H1 (cell line): ENCODE results near the gene HS3ST3B1. TPM values are rescaled to one million over a fixed set of nuclear protein-coding genes. Genes with fewer than 3 reads are reported as not detected.

Source experiments
- BACH1 ChIP-seq: IDR thresholded peaks from 2 replicates; pipeline ENCODE4 v1.6.1; 2012; ENCODE audit warnings: low read length, improper control_type of control experiment
- BCL11A ChIP-seq, 2 experiments: IDR thresholded peaks; one replicate each; pipeline ENCODE4 v1.6.1; 2011; ENCODE audit warnings: low read depth in 2 of 2, low read length in 2 of 2, mild to moderate bottlenecking in 2 of 2
- CEBPB ChIP-seq: IDR thresholded peaks from 2 replicates; pipeline ENCODE4 v1.6.1; 2012; ENCODE audit warnings: low read depth, low read length
- CREB1 ChIP-seq: IDR thresholded peaks from 2 replicates; pipeline ENCODE4 v1.6.1; 2012; ENCODE audit warnings: inconsistent platforms
- HDAC2 ChIP-seq, 2 experiments: fragments of 300-600 bp in 1 of 2; sonication (generic) in 1 of 2; IDR thresholded peaks; 2 replicates each; pipeline ENCODE4 v1.6.1; 2011 to 2012; ENCODE audit warnings: low read depth in 2 of 2, low read length in 2 of 2, mild to moderate bottlenecking in 2 of 2, moderate library complexity in 2 of 2, borderline replicate concordance in 1 of 2, inconsistent platforms in 1 of 2
- KDM1A ChIP-seq: fragments of 200-600, 300-600 bp; sonication (generic); IDR thresholded peaks from 2 replicates; pipeline ENCODE4 v1.7.1; 2016; ENCODE audit warnings: mild to moderate bottlenecking, low read length, borderline replicate concordance
- POU5F1 ChIP-seq: IDR thresholded peaks from 2 replicates; pipeline ENCODE4 v1.6.1; 2011; ENCODE audit warnings: low read depth, mild to moderate bottlenecking, low read length, moderate library complexity
- RAD21 ChIP-seq, 2 experiments: IDR thresholded peaks in 1 of 2; conservative IDR thresholded peaks in 1 of 2; 2 replicates each; pipeline ENCODE4 v1.6.1; 2011; ENCODE audit warnings: low read depth in 2 of 2, low read length in 2 of 2, improper control_type of control experiment in 1 of 2, inconsistent platforms in 1 of 2, mild to moderate bottlenecking in 1 of 2, moderate library complexity in 1 of 2
- RBBP5 ChIP-seq: IDR thresholded peaks from 2 replicates; pipeline ENCODE4 v1.7.1; 2012; ENCODE audit warnings: low read depth, mild to moderate bottlenecking, inconsistent platforms, low read length, moderate library complexity, borderline replicate concordance
- RFX5 ChIP-seq: IDR thresholded peaks from 2 replicates; pipeline ENCODE4 v1.6.1; 2011; ENCODE audit warnings: low read depth, low read length, improper control_type of control experiment, borderline replicate concordance
- RNF2 ChIP-seq: fragments of 200-900, 300-1000 bp; sonication (generic); IDR thresholded peaks from 2 replicates; pipeline ENCODE4 v1.7.1; 2016; ENCODE audit warnings: borderline replicate concordance, low read depth, mild to moderate bottlenecking, antibody characterized with exemption, low read length; ENCODE audit not compliant: poor library complexity, severe bottlenecking; ENCODE audit errors: missing control alignments
- SIRT6 ChIP-seq: IDR thresholded peaks from one replicate; pipeline ENCODE4 v1.7.1; 2012; ENCODE audit warnings: low read length, inconsistent platforms
- SP2 ChIP-seq: IDR thresholded peaks from 2 replicates; pipeline ENCODE4 v1.6.1; 2012; ENCODE audit warnings: mild to moderate bottlenecking, low read length, inconsistent platforms
- SRF ChIP-seq: IDR thresholded peaks from 2 replicates; pipeline ENCODE4 v1.6.1; 2011; ENCODE audit warnings: mild to moderate bottlenecking, low read depth, low read length, moderate library complexity
- SUZ12 ChIP-seq: fragments of 200-600 bp; sonication (generic); IDR thresholded peaks from 2 replicates; pipeline ENCODE4 v1.6.1; 2012; ENCODE audit warnings: mild to moderate bottlenecking, inconsistent platforms, low read length, moderate library complexity, mixed read lengths
- TAF7 ChIP-seq: optimal IDR thresholded peaks from 2 replicates; pipeline ENCODE3; 2011; ENCODE audit warnings: low read depth, mild to moderate bottlenecking, inconsistent platforms, low read length, moderate library complexity, borderline replicate concordance
- TBP ChIP-seq: IDR thresholded peaks from 2 replicates; pipeline ENCODE4 v1.6.1; 2011; ENCODE audit warnings: low read depth, low read length, improper control_type of control experiment
- polyA plus RNA-seq, 7 experiments: library from polyadenylated mRNA; depleted of rRNA in 3 of 7; stranded (reverse) in 5 of 7; unstranded in 2 of 7; fragments of >200 nt in 5 of 7; fragments of 200-250 nt in 2 of 7; gene quantifications; 1 replicate in 5 of 7; 2 replicates in 1 of 7; 4 replicates in 1 of 7; pipeline versions ENCODE4 v1.2.1 to v1.2.3, GENCODE V29; 2011 to 2013; ENCODE audit warnings: missing spikeins in 2 of 7, mixed read lengths in 2 of 7
- total RNA-seq: library from RNA; stranded (reverse); fragmentation: NEBNext Ultra II Directional; extraction: Animal tissue kit (Norgen Biotek cat#: 25700); gene quantifications from 2 replicates; pipeline ENCODE4 v1.2.1, GENCODE V29; 2021
- TF ChIP-seq, protein P1 (sequence below): IDR thresholded peaks from 2 replicates; pipeline ENCODE4 v1.6.1; 2012; ENCODE audit warnings: inconsistent platforms
- TF ChIP-seq, protein P2 (sequence below): IDR thresholded peaks from 2 replicates; pipeline ENCODE4 v1.6.1; 2012; ENCODE audit warnings: low read length, inconsistent platforms

Gene HS3ST3B1
- total and polyA plus RNA-seq, 2 of the 8 experiments (the other 6 are each of a cell fraction or from before 2014, with no cell fraction given), result 4.7 to 14.4 TPM

DNA sequence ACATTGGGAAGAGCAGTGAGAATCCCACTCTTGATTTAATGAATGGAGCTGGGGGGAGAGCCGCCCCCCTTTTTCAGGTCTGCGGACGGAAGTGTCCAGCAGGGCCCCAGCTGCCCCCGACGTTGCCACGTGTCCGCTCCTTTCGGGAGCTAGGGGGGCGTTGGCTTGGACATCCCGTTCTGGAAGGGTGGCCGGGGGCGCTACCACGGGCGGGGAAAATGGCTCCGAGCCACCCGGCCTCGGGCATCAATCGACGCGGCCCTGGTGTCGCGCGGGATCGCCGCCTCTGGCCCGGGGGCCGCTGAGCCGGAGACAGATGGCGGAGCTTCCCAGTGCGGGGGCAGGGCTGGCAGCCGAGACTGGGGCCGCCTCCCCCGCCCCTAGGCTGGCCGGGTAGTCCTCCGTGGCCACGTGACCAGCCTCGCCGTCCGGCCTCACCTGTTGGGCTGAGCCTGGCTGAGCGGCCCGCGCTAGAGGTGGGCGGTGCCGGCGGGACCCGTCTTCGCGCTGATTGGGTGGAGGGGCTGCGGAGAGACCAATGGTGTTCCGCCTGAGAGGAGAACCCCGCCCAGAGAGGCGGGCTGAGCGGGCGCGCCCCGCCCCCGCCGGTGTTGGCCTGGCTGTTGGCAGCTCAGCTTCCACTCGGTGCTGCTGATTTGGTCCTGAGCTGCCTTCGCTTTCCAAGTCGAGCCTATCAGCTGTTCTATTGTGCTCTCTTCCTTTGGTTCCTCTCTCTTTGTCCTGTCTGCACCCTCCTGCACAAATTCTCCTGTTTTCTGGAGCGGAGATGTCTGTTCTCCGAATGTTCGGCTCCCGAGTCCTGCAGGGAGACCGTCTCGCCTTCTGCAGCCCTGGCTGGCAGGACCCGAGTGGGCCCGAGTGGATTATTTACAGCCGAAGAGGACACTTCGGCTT lies 8.3 kb downstream of the HS3ST3B1 start (continued):
- TF ChIP-seq RFX5 (no peak), KDM1A (no peak), RNF2 (no peak), BCL11A (IDR thresholded peaks at IDR 0.05; ENCODE audit: low read depth in 2 of 2, low read length in 2 of 2) (no peak), SIRT6 (no peak), CEBPB (no peak), CREB1 (0 out of 2 replicates have a peak, but pooled peaks have one; percentile 17), RAD21 (IDR thresholded peaks at IDR 0.05 in 1 of 2, conservative IDR thresholded peaks at IDR 0.05 in 1 of 2; ENCODE audit: low read depth in 2 of 2, low read length in 2 of 2) (peak; percentile 1 to 12; a peak in 2 of 4 replicates), HDAC2 (IDR thresholded peaks at IDR 0.05; ENCODE audit: borderline replicate concordance in 1 of 2, low read depth in 2 of 2, low read length in 2 of 2) (no peak; a peak in 1 of 4 replicates), TAF7 (peak; percentile 62), BACH1 (no peak), TBP (peak; percentile 84), SUZ12 (no peak), RBBP5 (peak; percentile 79; the same call in 1 of the 2 replicates), POU5F1 (no peak), SRF (0 out of 2 replicates have a peak, but pooled peaks have one; percentile 25), SP2 (0 out of 2 replicates have a peak, but pooled peaks have one; percentile 15)
- TF ChIP-seq, protein P1, sequence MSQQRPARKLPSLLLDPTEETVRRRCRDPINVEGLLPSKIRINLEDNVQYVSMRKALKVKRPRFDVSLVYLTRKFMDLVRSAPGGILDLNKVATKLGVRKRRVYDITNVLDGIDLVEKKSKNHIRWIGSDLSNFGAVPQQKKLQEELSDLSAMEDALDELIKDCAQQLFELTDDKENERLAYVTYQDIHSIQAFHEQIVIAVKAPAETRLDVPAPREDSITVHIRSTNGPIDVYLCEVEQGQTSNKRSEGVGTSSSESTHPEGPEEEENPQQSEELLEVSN, result peak; percentile 87
- TF ChIP-seq, protein P2, sequence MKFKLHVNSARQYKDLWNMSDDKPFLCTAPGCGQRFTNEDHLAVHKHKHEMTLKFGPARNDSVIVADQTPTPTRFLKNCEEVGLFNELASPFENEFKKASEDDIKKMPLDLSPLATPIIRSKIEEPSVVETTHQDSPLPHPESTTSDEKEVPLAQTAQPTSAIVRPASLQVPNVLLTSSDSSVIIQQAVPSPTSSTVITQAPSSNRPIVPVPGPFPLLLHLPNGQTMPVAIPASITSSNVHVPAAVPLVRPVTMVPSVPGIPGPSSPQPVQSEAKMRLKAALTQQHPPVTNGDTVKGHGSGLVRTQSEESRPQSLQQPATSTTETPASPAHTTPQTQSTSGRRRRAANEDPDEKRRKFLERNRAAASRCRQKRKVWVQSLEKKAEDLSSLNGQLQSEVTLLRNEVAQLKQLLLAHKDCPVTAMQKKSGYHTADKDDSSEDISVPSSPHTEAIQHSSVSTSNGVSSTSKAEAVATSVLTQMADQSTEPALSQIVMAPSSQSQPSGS, result no peak
